ENCODE results near the gene MYO5A.
"Not testable (repeated sequence)": the region's sequence is repeated elsewhere in the genome, so short reads cannot be mapped to it uniquely, and the experiment has no call there.

- TF ChIP-seq, protein P1, sequence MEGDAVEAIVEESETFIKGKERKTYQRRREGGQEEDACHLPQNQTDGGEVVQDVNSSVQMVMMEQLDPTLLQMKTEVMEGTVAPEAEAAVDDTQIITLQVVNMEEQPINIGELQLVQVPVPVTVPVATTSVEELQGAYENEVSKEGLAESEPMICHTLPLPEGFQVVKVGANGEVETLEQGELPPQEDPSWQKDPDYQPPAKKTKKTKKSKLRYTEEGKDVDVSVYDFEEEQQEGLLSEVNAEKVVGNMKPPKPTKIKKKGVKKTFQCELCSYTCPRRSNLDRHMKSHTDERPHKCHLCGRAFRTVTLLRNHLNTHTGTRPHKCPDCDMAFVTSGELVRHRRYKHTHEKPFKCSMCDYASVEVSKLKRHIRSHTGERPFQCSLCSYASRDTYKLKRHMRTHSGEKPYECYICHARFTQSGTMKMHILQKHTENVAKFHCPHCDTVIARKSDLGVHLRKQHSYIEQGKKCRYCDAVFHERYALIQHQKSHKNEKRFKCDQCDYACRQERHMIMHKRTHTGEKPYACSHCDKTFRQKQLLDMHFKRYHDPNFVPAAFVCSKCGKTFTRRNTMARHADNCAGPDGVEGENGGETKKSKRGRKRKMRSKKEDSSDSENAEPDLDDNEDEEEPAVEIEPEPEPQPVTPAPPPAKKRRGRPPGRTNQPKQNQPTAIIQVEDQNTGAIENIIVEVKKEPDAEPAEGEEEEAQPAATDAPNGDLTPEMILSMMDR (IDR thresholded peaks at IDR 0.05), result not testable (repeated sequence)
- TF ChIP-seq POLR2A (IDR thresholded peaks at IDR 0.05), result not testable (repeated sequence)
Observed at GRCh38 chr15:52443205-52443604, 85.5 kb downstream of the MYO5A start.
